ENCODE results near the gene SPATA24.

GRCh38 chr5:139378941-139379361 is 24.9 kb downstream of the SPATA24 start:
- TF ChIP-seq POLR2A (IDR thresholded peaks at IDR 0.05) (no peak), CTCF (IDR thresholded peaks at IDR 0.05) (no peak)
